ENCODE data around the gene PRSS22. TPM values are rescaled to one million over a fixed set of nuclear protein-coding genes. Genes with fewer than 3 reads are reported as not detected.
A peak's percentile ranks its signal among the peaks of the same experiment; 100 is the strongest.

PRSS22 gene
- total RNA-seq, 6 donors from 2014 or later: 9.3 to 24.8 (median 16.6) TPM

GRCh38 chr16:2858245-2859025 is 465 bp upstream of the PRSS22 start:
- peaks cover 0 to 7% (median 2%) of the 10 kb centered on the region in 4 donors for H3K27me3 ChIP-seq
- DNase-seq (peak; percentile 85 to 92), ATAC-seq (ENCODE audit: low FRiP score in 2 of 2) (peak; percentile 73 to 94)
- TF ChIP-seq CTCF (IDR thresholded peaks at IDR 0.05): peak in 4 of 6 experiments; percentile 20 to 51 (median 34)
- TF ChIP-seq EP300 (IDR thresholded peaks at IDR 0.05): peak in 2 of 4 donors; percentile 21 to 75
- TF ChIP-seq POLR2A (IDR thresholded peaks at IDR 0.05): no peak
- TF ChIP-seq POLR2AphosphoS5 (IDR thresholded peaks at IDR 0.05): peak; percentile 11 to 34
- H3K9me3 ChIP-seq: peaks cover 0 to 19% (median 12%) of the 10 kb centered on the region in 4 donors
- 15 to 20% methylated on average over 1 to 23 of the region's 23 CpGs for WGBS, 2 donors
- peak overlapping the region; percentile 80 to 85 (median 82) for H3K27ac ChIP-seq
- peaks cover 0 to 20% (median 6%) of the 10 kb centered on the region in 4 donors for H3K4me1 ChIP-seq
- peaks cover 0 to under 1% (median 0%) of the 10 kb centered on the region in 4 donors for H3K36me3 ChIP-seq
- peak overlapping the region in 3 of 4 donors; percentile 44 to 53 (median 48) for H3K4me3 ChIP-seq

DNA sequence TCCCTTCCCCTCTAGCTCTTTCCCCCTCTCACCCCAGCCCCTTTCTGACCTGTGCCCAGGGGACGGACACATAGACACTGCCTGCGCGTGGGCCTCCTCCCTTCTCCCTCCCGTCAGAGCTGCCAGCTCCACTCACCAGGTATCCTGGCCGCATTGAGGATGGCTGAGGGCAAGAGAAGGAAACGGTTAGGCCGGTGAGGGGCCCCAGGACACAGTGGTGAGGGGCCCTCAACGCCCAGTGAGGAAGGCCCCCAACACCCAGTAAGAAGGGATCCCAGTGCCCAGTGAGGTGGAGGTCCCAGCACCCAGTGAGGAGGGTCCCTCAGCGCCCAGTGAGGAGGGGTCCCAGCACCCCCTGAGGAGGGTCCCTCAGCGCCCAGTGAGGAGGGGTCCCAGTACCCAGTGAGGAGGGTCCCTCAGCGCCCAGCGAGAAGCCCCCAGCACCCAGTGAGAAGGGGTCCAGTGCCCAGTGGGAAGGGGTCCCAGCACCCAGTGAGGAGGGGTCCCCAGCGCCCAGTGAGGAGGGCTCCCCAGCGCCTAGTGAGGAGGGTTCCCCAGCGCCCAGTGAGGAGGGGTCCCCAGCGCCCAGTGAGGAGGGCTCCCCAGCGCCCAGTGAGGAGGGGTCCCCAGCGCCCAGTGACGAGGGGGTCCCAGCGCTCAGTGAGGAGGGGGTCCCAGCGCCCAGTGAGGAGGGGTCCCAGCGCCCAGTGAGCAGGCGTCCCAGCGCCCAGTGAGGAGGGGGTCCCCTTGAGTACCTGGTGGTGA is 1.1 kb downstream of the PRSS22 start:
- H3K9me3 ChIP-seq: peaks cover 0 to 19% (median 12%) of the 10 kb centered on the region in 4 donors
- H3K27ac ChIP-seq: peak overlapping the region; percentile 80 to 85 (median 82)
- H3K27me3 ChIP-seq: peaks cover 0 to 7% (median 2%) of the 10 kb centered on the region in 4 donors
- H3K36me3 ChIP-seq: peaks cover 0 to 6% (median 0%) of the 10 kb centered on the region in 4 donors
- no peak for ATAC-seq (ENCODE audit: low FRiP score in 2 of 2)
- TF ChIP-seq CTCF (IDR thresholded peaks at IDR 0.05): no peak
- no peak for TF ChIP-seq POLR2A (IDR thresholded peaks at IDR 0.05)
- no peak for TF ChIP-seq EP300 (IDR thresholded peaks at IDR 0.05)
- no peak for TF ChIP-seq POLR2AphosphoS5 (IDR thresholded peaks at IDR 0.05)
- WGBS, 2 donors: 77 to 81% methylated on average over 14 to 21 of the region's 24 CpGs
- H3K4me1 ChIP-seq: peaks cover 0 to 20% (median 6%) of the 10 kb centered on the region in 4 donors
- no peak for DNase-seq
- H3K4me3 ChIP-seq: peak overlapping the region in 3 of 4 donors; percentile 44 to 53 (median 48)

DNA sequence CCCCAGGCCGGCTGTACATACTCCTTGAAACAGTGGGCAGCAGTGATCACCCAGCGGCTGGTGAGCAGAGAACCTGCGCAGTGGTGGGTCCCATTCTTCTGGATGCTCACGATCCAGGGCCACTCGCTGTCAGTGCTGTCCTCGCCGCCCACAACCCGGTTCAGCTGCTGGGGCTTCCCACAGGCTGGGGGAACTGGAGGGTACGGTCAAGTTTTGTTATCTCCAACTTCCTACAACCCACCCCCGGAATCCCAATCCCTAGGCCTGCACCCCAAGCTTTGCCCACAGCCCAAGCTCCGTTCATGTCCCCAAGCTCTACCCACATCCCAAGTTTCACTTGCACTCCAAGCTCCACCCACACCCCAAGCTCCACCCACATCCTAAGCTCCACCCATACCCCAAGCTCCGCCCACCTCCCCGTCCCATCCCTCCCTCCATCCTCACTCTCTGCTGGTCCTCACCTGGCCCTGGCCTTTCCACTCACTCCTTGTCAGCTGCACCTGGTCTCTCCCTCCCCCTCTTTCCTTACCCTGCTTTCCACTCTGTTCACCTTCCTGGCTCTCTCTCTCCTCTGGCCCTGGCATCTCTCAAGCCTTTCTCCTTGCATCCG is 1.8 kb downstream of the PRSS22 start:
- TF ChIP-seq EP300 (IDR thresholded peaks at IDR 0.05) (no peak), POLR2AphosphoS5 (IDR thresholded peaks at IDR 0.05) (no peak), POLR2A (IDR thresholded peaks at IDR 0.05) (no peak), CTCF (IDR thresholded peaks at IDR 0.05) (no peak)
- peaks cover 0 to 17% (median 11%) of the 10 kb centered on the region in 4 donors for H3K9me3 ChIP-seq
- WGBS, 2 donors: 79 to 93% methylated on average over 14 of the region's 14 CpGs
- H3K4me3 ChIP-seq: no peak overlapping the region
- H3K27me3 ChIP-seq: peaks cover 0 to 7% (median 2%) of the 10 kb centered on the region in 4 donors
- H3K4me1 ChIP-seq: peaks cover 0 to 20% (median 6%) of the 10 kb centered on the region in 4 donors
- ATAC-seq (ENCODE audit: low FRiP score in 2 of 2) (no peak), DNase-seq (peak; percentile 42 to 63)
- peaks cover 0 to 6% (median 0%) of the 10 kb centered on the region in 4 donors for H3K36me3 ChIP-seq
- peak overlapping the region in 1 of 4 donors; percentile 80 for H3K27ac ChIP-seq

GRCh38 chr16:2855536-2855935 is 2.4 kb downstream of the PRSS22 start:
- Histone ChIP-seq H3K27ac (no peak overlapping the region), H3K9me3 (peaks cover 0 to 12% (median 6%) of the 10 kb centered on the region in 4 donors), H3K4me1 (peaks cover 0 to 20% (median 6%) of the 10 kb centered on the region in 4 donors), H3K36me3 (peaks cover 0 to 6% (median 0%) of the 10 kb centered on the region in 4 donors), H3K4me3 (no peak overlapping the region), H3K27me3 (peaks cover 0 to 7% (median 2%) of the 10 kb centered on the region in 4 donors)
- 80 to 96% methylated on average over 6 of the region's 6 CpGs for WGBS, 2 donors
- no peak for TF ChIP-seq POLR2AphosphoS5 (IDR thresholded peaks at IDR 0.05)
- no peak for TF ChIP-seq POLR2A (IDR thresholded peaks at IDR 0.05)
- no peak for TF ChIP-seq EP300 (IDR thresholded peaks at IDR 0.05)
- no peak for TF ChIP-seq CTCF (IDR thresholded peaks at IDR 0.05)
- no peak for ATAC-seq (ENCODE audit: low FRiP score in 2 of 2)
- DNase-seq: no peak
